Measurements from ENCODE around the gene CEP128. TPM values are rescaled to one million over a fixed set of nuclear protein-coding genes. Genes with fewer than 3 reads are reported as not detected.

Gene CEP128
- total RNA-seq, 1 experiment from 2014 or later: 12.0 TPM

DNA sequence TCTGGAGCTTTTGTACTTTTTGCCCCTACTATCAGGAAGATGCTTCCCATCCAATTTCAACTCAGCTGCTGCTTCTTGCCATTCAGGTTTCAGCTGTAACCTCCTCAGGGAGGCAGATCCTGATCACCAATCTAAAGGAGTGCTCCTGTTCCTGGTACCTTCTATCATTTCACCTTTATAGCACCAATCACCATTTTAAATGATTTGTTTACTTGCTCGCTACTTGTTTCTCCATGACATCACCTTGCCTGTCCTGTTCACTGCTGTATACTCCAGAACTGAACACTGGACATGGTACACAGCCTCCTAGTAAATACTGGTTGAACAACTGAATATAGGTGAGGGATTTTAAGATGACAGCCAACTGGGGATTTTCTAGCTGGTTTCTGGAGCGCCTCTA lies 443.0 kb downstream of the CEP128 start:
- no peak for ATAC-seq
- DNase-seq (ENCODE audit: low spot score): no peak
- ChIA-PET CTCF (no interaction called here), POLR2A (no interaction called here)
- Mint-ChIP-seq H3K9me3 (no peaks in the 10 kb centered on the region), H3K36me3 (no peaks in the 10 kb centered on the region), H3K27ac (no peak overlapping the region), H3K27me3 (ENCODE audit: low read depth) (no peaks in the 10 kb centered on the region), H3K4me1 (no peaks in the 10 kb centered on the region), H3K4me3 (no peak overlapping the region)
- TF ChIP-seq NFYB (CRISPR knock-in tag; conservative IDR thresholded peaks at IDR 0.05; ENCODE audit: low read depth) (no peak), NR2C2 (CRISPR knock-in tag; IDR thresholded peaks at IDR 0.05) (no peak), IRF2 (CRISPR knock-in tag; IDR thresholded peaks at IDR 0.05; ENCODE audit: borderline replicate concordance, low read depth) (no peak), MLX (CRISPR knock-in tag; IDR thresholded peaks at IDR 0.05) (no peak), NFATC4 (CRISPR knock-in tag; IDR thresholded peaks at IDR 0.05) (no peak)
- TF ChIP-seq, protein P1, sequence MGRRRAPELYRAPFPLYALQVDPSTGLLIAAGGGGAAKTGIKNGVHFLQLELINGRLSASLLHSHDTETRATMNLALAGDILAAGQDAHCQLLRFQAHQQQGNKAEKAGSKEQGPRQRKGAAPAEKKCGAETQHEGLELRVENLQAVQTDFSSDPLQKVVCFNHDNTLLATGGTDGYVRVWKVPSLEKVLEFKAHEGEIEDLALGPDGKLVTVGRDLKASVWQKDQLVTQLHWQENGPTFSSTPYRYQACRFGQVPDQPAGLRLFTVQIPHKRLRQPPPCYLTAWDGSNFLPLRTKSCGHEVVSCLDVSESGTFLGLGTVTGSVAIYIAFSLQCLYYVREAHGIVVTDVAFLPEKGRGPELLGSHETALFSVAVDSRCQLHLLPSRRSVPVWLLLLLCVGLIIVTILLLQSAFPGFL (CRISPR knock-in tag; IDR thresholded peaks at IDR 0.05; ENCODE audit: borderline replicate concordance): no peak

DNA sequence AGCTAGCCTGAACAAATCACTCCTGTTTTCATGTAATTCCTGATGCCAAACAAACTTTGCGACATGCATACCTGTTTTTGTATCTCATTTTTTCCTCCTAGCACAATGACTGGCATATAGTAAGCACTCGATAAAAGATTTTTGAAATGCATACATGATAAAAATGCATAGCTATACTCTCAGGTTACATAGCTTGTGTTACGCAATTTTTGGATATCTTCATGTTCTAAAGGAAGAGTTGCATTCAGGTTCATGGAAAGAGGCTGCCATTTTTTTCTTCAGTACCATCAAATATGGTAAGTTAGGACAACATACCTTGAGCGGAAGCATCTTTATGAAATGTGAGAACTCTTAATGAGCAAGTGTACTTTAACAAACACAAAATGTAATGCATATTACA lies 445.4 kb downstream of the CEP128 start:
- DNase-seq (ENCODE audit: low spot score): no peak
- H3K27ac Mint-ChIP-seq: no peak overlapping the region

More for the DNA sequence above, 445.4 kb downstream of the CEP128 start:
- CTCF ChIA-PET: no interaction called here
- ATAC-seq: no peak
- Mint-ChIP-seq H3K4me1 (peaks cover 8% of the 10 kb centered on the region), H3K27me3 (ENCODE audit: low read depth) (no peaks in the 10 kb centered on the region), H3K4me3 (no peak overlapping the region), H3K36me3 (no peaks in the 10 kb centered on the region), H3K9me3 (no peaks in the 10 kb centered on the region)
- POLR2A ChIA-PET: no interaction called here
- TF ChIP-seq, protein P2, sequence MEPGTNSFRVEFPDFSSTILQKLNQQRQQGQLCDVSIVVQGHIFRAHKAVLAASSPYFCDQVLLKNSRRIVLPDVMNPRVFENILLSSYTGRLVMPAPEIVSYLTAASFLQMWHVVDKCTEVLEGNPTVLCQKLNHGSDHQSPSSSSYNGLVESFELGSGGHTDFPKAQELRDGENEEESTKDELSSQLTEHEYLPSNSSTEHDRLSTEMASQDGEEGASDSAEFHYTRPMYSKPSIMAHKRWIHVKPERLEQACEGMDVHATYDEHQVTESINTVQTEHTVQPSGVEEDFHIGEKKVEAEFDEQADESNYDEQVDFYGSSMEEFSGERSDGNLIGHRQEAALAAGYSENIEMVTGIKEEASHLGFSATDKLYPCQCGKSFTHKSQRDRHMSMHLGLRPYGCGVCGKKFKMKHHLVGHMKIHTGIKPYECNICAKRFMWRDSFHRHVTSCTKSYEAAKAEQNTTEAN (CRISPR knock-in tag; IDR thresholded peaks at IDR 0.05): no peak
- TF ChIP-seq, protein P3, sequence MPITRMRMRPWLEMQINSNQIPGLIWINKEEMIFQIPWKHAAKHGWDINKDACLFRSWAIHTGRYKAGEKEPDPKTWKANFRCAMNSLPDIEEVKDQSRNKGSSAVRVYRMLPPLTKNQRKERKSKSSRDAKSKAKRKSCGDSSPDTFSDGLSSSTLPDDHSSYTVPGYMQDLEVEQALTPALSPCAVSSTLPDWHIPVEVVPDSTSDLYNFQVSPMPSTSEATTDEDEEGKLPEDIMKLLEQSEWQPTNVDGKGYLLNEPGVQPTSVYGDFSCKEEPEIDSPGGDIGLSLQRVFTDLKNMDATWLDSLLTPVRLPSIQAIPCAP (CRISPR knock-in tag; IDR thresholded peaks at IDR 0.05): no peak
- TF ChIP-seq ZNF396 (CRISPR knock-in tag; IDR thresholded peaks at IDR 0.05; ENCODE audit: borderline replicate concordance) (no peak), ZNF138 (CRISPR knock-in tag; conservative IDR thresholded peaks at IDR 0.05) (no peak), TEAD1 (CRISPR knock-in tag; IDR thresholded peaks at IDR 0.05) (no peak), ZNF532 (CRISPR knock-in tag; IDR thresholded peaks at IDR 0.05; ENCODE audit: borderline replicate concordance) (no peak), ATF2 (CRISPR knock-in tag; IDR thresholded peaks at IDR 0.05; ENCODE audit: borderline replicate concordance, low read depth) (no peak), FOXK1 (CRISPR knock-in tag; IDR thresholded peaks at IDR 0.05) (no peak)

All from WTC11 (cell line).